H9 (cell line): ENCODE data around the gene ACTL7B. TPM values are rescaled to one million over a fixed set of nuclear protein-coding genes. Genes with fewer than 3 reads are reported as not detected.

Experiments
- DNase-seq: peaks from one replicate; pipeline ENCODE4 v3.0.0-alpha.2; 2017
- H2AFZ ChIP-seq: one replicate; pipeline ENCODE4 v1.6.1; 2013; ENCODE audit warnings: mild to moderate bottlenecking, low read length, control low read depth, moderate library complexity
- H2AK5ac ChIP-seq: 2 replicates; pipeline ENCODE4 v1.6.1; 2013; ENCODE audit warnings: low read length, control low read depth, mixed read lengths; ENCODE audit not compliant: insufficient read length
- H2BK120ac ChIP-seq: one replicate; pipeline ENCODE4 v1.6.1; 2013; ENCODE audit warnings: low read depth, mild to moderate bottlenecking, low read length, control low read depth, inconsistent platforms; ENCODE audit not compliant: poor library complexity, severe bottlenecking
- H2BK12ac ChIP-seq: 2 replicates; pipeline ENCODE4 v1.6.1; 2013; ENCODE audit warnings: low read length, control low read depth, mixed read lengths, low read depth; ENCODE audit not compliant: insufficient read length
- H2BK15ac ChIP-seq: 2 replicates; pipeline ENCODE4 v1.6.1; 2013; ENCODE audit warnings: low read depth, low read length, control low read depth
- H2BK20ac ChIP-seq: one replicate; pipeline ENCODE4 v1.6.1; 2013; ENCODE audit warnings: low read depth, mild to moderate bottlenecking, low read length, control low read depth, inconsistent platforms; ENCODE audit not compliant: poor library complexity, severe bottlenecking
- H2BK5ac ChIP-seq: 2 replicates; pipeline ENCODE4 v1.6.1; 2013; ENCODE audit warnings: low read length, control low read depth, mixed read lengths; ENCODE audit not compliant: insufficient read length
- H3K14ac ChIP-seq: 2 replicates; pipeline ENCODE4 v1.6.1; 2013; ENCODE audit warnings: low read length, control low read depth; ENCODE audit not compliant: insufficient read depth
- H3K18ac ChIP-seq: 2 replicates; pipeline ENCODE4 v1.6.1; 2013; ENCODE audit warnings: low read depth, mild to moderate bottlenecking, mixed read lengths, low read length, control low read depth; ENCODE audit not compliant: insufficient read length
- H3K23ac ChIP-seq: 2 replicates; pipeline ENCODE4 v1.6.1; 2013; ENCODE audit warnings: low read length, control low read depth, mixed read lengths, low read depth; ENCODE audit not compliant: insufficient read length
- H3K23me2 ChIP-seq: 2 replicates; pipeline ENCODE4 v1.6.1; 2013; ENCODE audit warnings: low read depth, mild to moderate bottlenecking, mixed read lengths, low read length, control low read depth; ENCODE audit not compliant: insufficient read length, poor library complexity, severe bottlenecking
- H3K27ac ChIP-seq: 2 replicates; pipeline ENCODE4 v1.5.1; 2013; ENCODE audit warnings: low read length, control low read depth, mixed read lengths, low read depth; ENCODE audit not compliant: insufficient read length
- H3K27me3 ChIP-seq: 2 replicates; pipeline ENCODE4 v1.6.1; 2013; ENCODE audit warnings: low read length, control low read depth, inconsistent platforms; ENCODE audit not compliant: insufficient read depth
- H3K4ac ChIP-seq: 2 replicates; pipeline ENCODE4 v1.6.1; 2013; ENCODE audit warnings: low read depth, mild to moderate bottlenecking, control low read depth, inconsistent platforms, low read length, moderate library complexity
- H3K4me1 ChIP-seq: 2 replicates; pipeline ENCODE4 v1.6.1; 2013; ENCODE audit warnings: low read length, control low read depth, inconsistent platforms; ENCODE audit not compliant: insufficient read depth
- H3K4me2 ChIP-seq: 2 replicates; pipeline ENCODE4 v1.6.1; 2013; ENCODE audit warnings: low read length, control low read depth, mixed read lengths; ENCODE audit not compliant: insufficient read length, insufficient read depth
- H3K56ac ChIP-seq: 2 replicates; pipeline ENCODE4 v1.6.1; 2013; ENCODE audit warnings: low read depth, mild to moderate bottlenecking, mixed read lengths, low read length, control low read depth; ENCODE audit not compliant: insufficient read length
- H3K79me1 ChIP-seq: 2 replicates; pipeline ENCODE4 v1.6.1; 2013; ENCODE audit warnings: low read depth, mild to moderate bottlenecking, moderate library complexity, low read length, control low read depth, inconsistent platforms; ENCODE audit not compliant: insufficient read depth, poor library complexity, severe bottlenecking
- H3K79me2 ChIP-seq: 2 replicates; pipeline ENCODE4 v1.6.1; 2013; ENCODE audit warnings: low read length, control low read depth, inconsistent platforms; ENCODE audit not compliant: insufficient read depth
- H3K9ac ChIP-seq: 2 replicates; pipeline ENCODE4 v1.6.1; 2013; ENCODE audit warnings: low read length, control low read depth, mixed read lengths; ENCODE audit not compliant: insufficient read length; ENCODE audit errors: extremely low read depth
- H3K9me3 ChIP-seq: one replicate; pipeline ENCODE4 v1.6.1; 2013; ENCODE audit warnings: low read depth, low read length, inconsistent platforms; ENCODE audit not compliant: control insufficient read depth
- H3T11ph ChIP-seq: one replicate; pipeline ENCODE4 v1.6.1; 2013; ENCODE audit warnings: mild to moderate bottlenecking, low read length, control low read depth, inconsistent platforms
- H4K20me1 ChIP-seq: one replicate; pipeline ENCODE4 v1.6.1; 2013; ENCODE audit not compliant: control insufficient read depth, insufficient read length, insufficient read depth
- H4K5ac ChIP-seq: 2 replicates; pipeline ENCODE4 v1.6.1; 2013; ENCODE audit warnings: low read depth, mild to moderate bottlenecking, mixed read lengths, low read length, control low read depth; ENCODE audit not compliant: insufficient read length
- H4K8ac ChIP-seq: replicated peaks from 2 replicates; pipeline ENCODE4 v1.6.1; 2013; ENCODE audit warnings: low read length, control low read depth, mixed read lengths, low read depth; ENCODE audit not compliant: insufficient read length
- H4K91ac ChIP-seq: 2 replicates; pipeline ENCODE4 v1.6.1; 2013; ENCODE audit warnings: low read depth, mild to moderate bottlenecking, moderate library complexity, mixed read lengths, low read length, control low read depth; ENCODE audit not compliant: insufficient read length
- H3K27ac Mint-ChIP-seq, 3 experiments: 2 replicates in 2 of 3; 3 replicates in 1 of 3; pipeline ENCODE4 v1.8.0; 2020 to 2021; ENCODE audit warnings: mixed read lengths in 3 of 3, mild to moderate bottlenecking in 1 of 3, moderate library complexity in 1 of 3
- H3K27me3 Mint-ChIP-seq: 2 replicates; pipeline ENCODE4 v1.8.0; 2021; ENCODE audit warnings: low read depth, mild to moderate bottlenecking, moderate library complexity, mixed read lengths
- H3K36me3 Mint-ChIP-seq, 3 experiments: 2 replicates in 2 of 3; 3 replicates in 1 of 3; pipeline ENCODE4 v1.8.0; 2020 to 2021; ENCODE audit warnings: low read depth in 3 of 3, mixed read lengths in 3 of 3; ENCODE audit not compliant: insufficient read depth in 1 of 3
- H3K4me1 Mint-ChIP-seq, 2 experiments: 2 replicates each; pipeline ENCODE4 v1.8.0; 2020; ENCODE audit warnings: mixed read lengths in 2 of 2
- H3K4me3 Mint-ChIP-seq, 2 experiments: 2 replicates in 1 of 2; 3 replicates in 1 of 2; pipeline ENCODE4 v1.8.0; 2020 to 2021; ENCODE audit warnings: mild to moderate bottlenecking in 2 of 2, mixed read lengths in 2 of 2, moderate library complexity in 1 of 2
- H3K9me3 Mint-ChIP-seq, 2 experiments: 2 replicates in 1 of 2; 3 replicates in 1 of 2; pipeline ENCODE4 v1.8.0; 2020; ENCODE audit warnings: mild to moderate bottlenecking in 2 of 2, mixed read lengths in 2 of 2, moderate library complexity in 1 of 2
- WGBS: extraction: QIAGEN DNeasy Blood & Tissue Kit; methylation state at CpG from one replicate; pipeline ENCODE4 v1.1.7; 2013; ENCODE audit warnings: missing lambda C conversion rate, low lambda C conversion rate, mixed read lengths; ENCODE audit not compliant: insufficient read length; ENCODE audit errors: extremely low coverage; 5-methylcytosine and 5-hydroxymethylcytosine counted together
- long read RNA-seq: library from polyadenylated mRNA; unstranded; transcript quantifications from one replicate; pipeline ENCODE4 v2.0.0, GENCODE V29; 2020
- total RNA-seq: library from RNA; stranded (reverse); gene quantifications from 2 replicates; pipeline ENCODE4 v1.2.1, GENCODE V29; 2021
- TF ChIP-seq, protein P1 (sequence below): fragments of 200-600 bp; sonication (generic); conservative IDR thresholded peaks from 3 replicates; pipeline ENCODE4 v1.8.0; 2021; ENCODE audit warnings: antibody characterized with exemption, mild to moderate bottlenecking

The ACTL7B gene, protein sequence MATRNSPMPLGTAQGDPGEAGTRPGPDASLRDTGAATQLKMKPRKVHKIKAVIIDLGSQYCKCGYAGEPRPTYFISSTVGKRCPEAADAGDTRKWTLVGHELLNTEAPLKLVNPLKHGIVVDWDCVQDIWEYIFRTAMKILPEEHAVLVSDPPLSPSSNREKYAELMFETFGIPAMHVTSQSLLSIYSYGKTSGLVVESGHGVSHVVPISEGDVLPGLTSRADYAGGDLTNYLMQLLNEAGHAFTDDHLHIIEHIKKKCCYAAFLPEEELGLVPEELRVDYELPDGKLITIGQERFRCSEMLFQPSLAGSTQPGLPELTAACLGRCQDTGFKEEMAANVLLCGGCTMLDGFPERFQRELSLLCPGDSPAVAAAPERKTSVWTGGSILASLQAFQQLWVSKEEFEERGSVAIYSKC
- total RNA-seq, result 0.09 TPM in 1 of 2 replicates, not detected in the other
- long read RNA-seq, result 0 reads

DNA sequence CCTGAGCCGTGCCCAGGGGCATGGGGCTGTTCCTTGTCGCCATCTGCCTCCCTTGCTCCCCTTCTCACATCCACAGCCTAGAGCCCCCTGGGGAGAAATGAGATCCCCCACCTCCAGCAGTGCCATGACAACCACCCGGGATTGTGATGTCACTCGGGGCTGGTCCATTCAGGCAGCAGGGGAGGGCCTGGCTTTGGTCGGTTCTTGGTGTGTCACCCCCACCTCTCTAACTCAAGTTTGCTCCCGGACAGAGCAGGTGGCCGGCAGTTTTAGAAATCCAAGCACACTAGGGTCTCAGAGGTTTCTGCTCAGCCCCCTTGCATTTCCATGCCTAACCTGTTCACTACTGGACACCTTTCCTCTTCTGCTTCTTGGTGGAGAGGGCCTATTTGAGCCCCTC lies at the start of gene ACTL7B:
Gene ACTL7B, minus strand, starts transcription at position 99 of the 400 bp plus-strand sequence. Its CDS starts 56 bp downstream, at position 43.
- Histone ChIP-seq H3K4ac (no peak within 1 kb of the TSS), H2BK120ac (no peak within 1 kb of the TSS), H3K23me2 (no peaks in the 10 kb centered on the region), H3K27me3 (no peaks in the 10 kb centered on the region), H3K18ac (no peak within 1 kb of the TSS), H3K27ac (no peak within 1 kb of the TSS), H2AK5ac (no peak within 1 kb of the TSS), H2BK12ac (no peak within 1 kb of the TSS), H4K20me1 (no peaks in the 10 kb centered on the region), H3K14ac (no peak within 1 kb of the TSS; the same call in 1 of the 2 replicates), H3K9me3 (no peaks in the 10 kb centered on the region), H3K56ac (no peak within 1 kb of the TSS), H2BK15ac (no peak within 1 kb of the TSS), H3K23ac (no peak within 1 kb of the TSS), H2BK5ac (no peak within 1 kb of the TSS), H2BK20ac (no peak within 1 kb of the TSS), H2AFZ (no peak within 1 kb of the TSS), H4K91ac (no peak within 1 kb of the TSS), H3K79me2 (no peaks in the 10 kb centered on the region), H3K4me2 (no peak within 1 kb of the TSS), H3K4me1 (no peaks in the 10 kb centered on the region), H3T11ph (no peak within 1 kb of the TSS), H3K79me1 (no peaks in the 10 kb centered on the region), H4K5ac (no peak within 1 kb of the TSS), H3K9ac (no peak within 1 kb of the TSS), H4K8ac (no peak within 1 kb of the TSS)
- H3K27ac Mint-ChIP-seq, result no peak within 1 kb of the TSS
- H3K9me3 Mint-ChIP-seq, result no peaks in the 10 kb centered on the region
- H3K4me3 Mint-ChIP-seq, result no peak within 1 kb of the TSS
- no CpG with 5 or more reads among the region's 7 CpGs for WGBS
- DNase-seq, result no peak
- H3K36me3 Mint-ChIP-seq, result no peaks in the 10 kb centered on the region
- no peaks in the 10 kb centered on the region for H3K4me1 Mint-ChIP-seq
- H3K27me3 Mint-ChIP-seq, result no peaks in the 10 kb centered on the region; the same call in 1 of the 2 replicates
- TF ChIP-seq, protein P1, sequence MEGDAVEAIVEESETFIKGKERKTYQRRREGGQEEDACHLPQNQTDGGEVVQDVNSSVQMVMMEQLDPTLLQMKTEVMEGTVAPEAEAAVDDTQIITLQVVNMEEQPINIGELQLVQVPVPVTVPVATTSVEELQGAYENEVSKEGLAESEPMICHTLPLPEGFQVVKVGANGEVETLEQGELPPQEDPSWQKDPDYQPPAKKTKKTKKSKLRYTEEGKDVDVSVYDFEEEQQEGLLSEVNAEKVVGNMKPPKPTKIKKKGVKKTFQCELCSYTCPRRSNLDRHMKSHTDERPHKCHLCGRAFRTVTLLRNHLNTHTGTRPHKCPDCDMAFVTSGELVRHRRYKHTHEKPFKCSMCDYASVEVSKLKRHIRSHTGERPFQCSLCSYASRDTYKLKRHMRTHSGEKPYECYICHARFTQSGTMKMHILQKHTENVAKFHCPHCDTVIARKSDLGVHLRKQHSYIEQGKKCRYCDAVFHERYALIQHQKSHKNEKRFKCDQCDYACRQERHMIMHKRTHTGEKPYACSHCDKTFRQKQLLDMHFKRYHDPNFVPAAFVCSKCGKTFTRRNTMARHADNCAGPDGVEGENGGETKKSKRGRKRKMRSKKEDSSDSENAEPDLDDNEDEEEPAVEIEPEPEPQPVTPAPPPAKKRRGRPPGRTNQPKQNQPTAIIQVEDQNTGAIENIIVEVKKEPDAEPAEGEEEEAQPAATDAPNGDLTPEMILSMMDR, result no peak
